ENCODE data around the gene LCE5A.
"Not testable (repeated sequence)": the region's sequence is repeated elsewhere in the genome, so short reads cannot be mapped to it uniquely, and the experiment has no call there.

The LCE5A gene

GRCh38 chr1:152510503-152510902 lies at the start of gene LCE5A:
Gene LCE5A, plus strand, starts transcription at chr1:152510803. Its CDS starts 732 bp downstream, at chr1:152511535.
- no peak for DNase-seq

GRCh38 chr1:152461544-152461943 lies 49.1 kb upstream of the LCE5A start:
- DNase-seq = peak in 3 of 14 donors; percentile 0 to 7 (median 7)

GRCh38 chr1:152462636-152463035 lies 48.0 kb upstream of the LCE5A start:
- DNase-seq = no peak

GRCh38 chr1:152466217-152466616 lies 44.4 kb upstream of the LCE5A start:
- no peak for DNase-seq

- no peak for DNase-seq
Measured at GRCh38 chr1:152473887-152474537, 36.6 kb upstream of the LCE5A start.

GRCh38 chr1:152479792-152480595 lies 30.6 kb upstream of the LCE5A start:
- peak in 1 of 14 donors; percentile 5 for DNase-seq

- DNase-seq = no peak
Measured at GRCh38 chr1:152481869-152482664, 28.5 kb upstream of the LCE5A start.

- no peak for DNase-seq
Measured at GRCh38 chr1:152486400-152487006, 24.1 kb upstream of the LCE5A start.

- no peak for DNase-seq
Measured at GRCh38 chr1:152487871-152488270, 22.7 kb upstream of the LCE5A start.

GRCh38 chr1:152491537-152491936 lies 19.1 kb upstream of the LCE5A start:
- DNase-seq = not testable (repeated sequence)

GRCh38 chr1:152495066-152495675 lies 15.4 kb upstream of the LCE5A start:
- DNase-seq = no peak

- DNase-seq = no peak
Measured at GRCh38 chr1:152497273-152497672, 13.3 kb upstream of the LCE5A start.

- no peak for DNase-seq
Measured at GRCh38 chr1:152501704-152502103, 8.9 kb upstream of the LCE5A start.

GRCh38 chr1:152502496-152503180 lies 8.0 kb upstream of the LCE5A start:
- no peak for DNase-seq

- DNase-seq = no peak
Measured at GRCh38 chr1:152505083-152505482, 5.5 kb upstream of the LCE5A start.

- no peak for DNase-seq
Measured at GRCh38 chr1:152506899-152507498, 3.6 kb upstream of the LCE5A start.

GRCh38 chr1:152511596-152511995 lies 993 bp downstream of the LCE5A start:
- no peak for DNase-seq

- no peak for DNase-seq
Measured at GRCh38 chr1:152513081-152513480, 2.5 kb downstream of the LCE5A start.

GRCh38 chr1:152514715-152515433 lies 4.3 kb downstream of the LCE5A start:
- DNase-seq = no peak

GRCh38 chr1:152515434-152515783 lies 4.8 kb downstream of the LCE5A start:
- no peak for DNase-seq

GRCh38 chr1:152516082-152516481 lies 5.5 kb downstream of the LCE5A start:
- DNase-seq = no peak

Measured in C1 segment of cervical spinal cord (tissue), 14 donors.